B cell (primary cell): ENCODE data around the gene TK2.

Experiments
- CTCF ChIP-seq: fragments of 200-600 bp; IDR thresholded peaks from one replicate; pipeline ENCODE4 v1.8.0; 2022; ENCODE audit warnings: antibody characterized with exemption, mild to moderate bottlenecking
- EZH2 ChIP-seq: IDR thresholded peaks from 2 replicates; pipeline ENCODE4 v1.6.1; 2012; ENCODE audit warnings: borderline replicate concordance, low read depth, mild to moderate bottlenecking, moderate library complexity, low read length; ENCODE audit not compliant: insufficient read depth, poor library complexity, severe bottlenecking

- TF ChIP-seq CTCF (no peak), EZH2 (no peak)
These were observed 40.3 kb downstream of the TK2 start for GRCh38 chr16:66509576-66509975.
